Head of caudate nucleus (tissue), 42 donors: ENCODE results near the gene LYPLA2.
"Not testable (repeated sequence)": the region's sequence is repeated elsewhere in the genome, so short reads cannot be mapped to it uniquely, and the experiment has no call there.

Experiments
- DNase-seq, 42 donors: peaks; one replicate each; pipeline versions ENCODE4 v3.0.0 to v3.0.0-alpha.2; 2020 to 2021; ENCODE audit warnings: mixed read lengths in 7 of 42
- intact Hi-C: fragments of 100-400 bp; cut with DNase I; formaldehyde crosslinking; loops from one replicate; pipeline ENCODE4 v1.15.0; 2022

LYPLA2 gene

DNA sequence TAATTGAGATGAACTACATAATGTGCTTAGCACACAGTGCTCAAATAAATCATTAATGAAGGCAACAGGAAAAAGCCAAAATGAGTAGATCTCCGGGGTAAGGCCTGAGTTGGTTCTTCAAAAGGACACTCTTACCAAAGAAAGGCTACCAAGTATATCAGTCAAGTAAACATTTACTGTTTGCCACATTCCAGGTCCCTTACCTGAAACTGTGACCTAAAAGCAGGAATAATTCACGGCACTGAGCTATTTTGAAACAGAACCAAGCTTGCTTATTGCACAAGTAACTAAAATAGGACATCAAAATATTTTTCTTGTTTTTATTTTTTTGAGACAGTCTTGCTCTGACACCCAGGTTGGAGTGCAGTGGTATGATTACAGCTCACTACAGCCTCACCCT lies 14.7 kb upstream of the LYPLA2 start:
- no peak for DNase-seq
- intact Hi-C loops: loop anchor here (10.0 kb wide), 1 partner anchor 89 kb away; the partner anchor contains the start of gene FUCA1

DNA sequence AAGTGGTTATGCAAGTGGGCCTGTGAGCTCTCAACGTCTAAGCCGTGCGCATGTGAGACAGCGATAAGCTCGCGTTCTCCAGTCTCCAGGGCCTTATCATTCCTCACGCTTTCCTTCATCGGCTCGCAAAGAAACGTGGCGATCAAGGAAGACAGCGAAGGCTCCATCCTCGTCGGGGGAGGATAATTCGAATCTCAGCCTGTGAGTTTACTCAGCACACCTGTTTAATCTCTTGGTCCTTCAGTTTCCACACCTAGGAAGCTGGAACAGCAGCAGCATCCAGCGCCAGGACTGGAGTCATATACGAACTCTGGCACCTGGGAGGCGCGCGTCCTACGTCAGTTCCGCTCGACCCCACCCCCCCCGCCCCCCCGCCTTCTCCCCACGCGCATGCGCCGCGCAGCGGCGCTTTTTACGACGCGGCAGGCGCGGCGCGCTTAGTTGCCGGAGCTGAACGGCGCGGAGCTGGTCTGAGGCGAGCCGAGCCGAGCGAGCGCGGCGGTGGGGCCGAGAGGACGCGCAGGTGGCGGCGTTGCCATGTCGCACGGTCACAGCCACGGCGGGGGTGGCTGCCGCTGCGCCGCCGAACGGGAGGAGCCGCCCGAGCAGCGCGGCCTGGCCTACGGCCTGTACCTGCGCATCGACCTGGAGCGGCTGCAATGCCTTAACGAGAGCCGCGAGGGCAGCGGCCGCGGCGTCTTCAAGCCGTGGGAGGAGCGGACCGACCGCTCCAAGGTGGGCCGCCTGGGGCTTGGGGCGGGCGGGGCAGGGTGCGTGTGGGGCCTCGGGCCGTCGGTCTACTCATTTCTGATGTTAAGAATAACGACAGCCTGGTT lies 12.7 kb upstream of the LYPLA2 start, which contains the start of gene PITHD1:
PITHD1 (plus strand) TSS at position 440 of the 836 bp plus-strand sequence; CDS start at position 538, 98 bp downstream.
- peak; percentile 62 to 90 (median 78) for DNase-seq
- intact Hi-C loops: loop anchor here (10.0 kb wide), 1 partner anchor 87 kb away; the partner anchor contains the start of gene FUCA1

DNA sequence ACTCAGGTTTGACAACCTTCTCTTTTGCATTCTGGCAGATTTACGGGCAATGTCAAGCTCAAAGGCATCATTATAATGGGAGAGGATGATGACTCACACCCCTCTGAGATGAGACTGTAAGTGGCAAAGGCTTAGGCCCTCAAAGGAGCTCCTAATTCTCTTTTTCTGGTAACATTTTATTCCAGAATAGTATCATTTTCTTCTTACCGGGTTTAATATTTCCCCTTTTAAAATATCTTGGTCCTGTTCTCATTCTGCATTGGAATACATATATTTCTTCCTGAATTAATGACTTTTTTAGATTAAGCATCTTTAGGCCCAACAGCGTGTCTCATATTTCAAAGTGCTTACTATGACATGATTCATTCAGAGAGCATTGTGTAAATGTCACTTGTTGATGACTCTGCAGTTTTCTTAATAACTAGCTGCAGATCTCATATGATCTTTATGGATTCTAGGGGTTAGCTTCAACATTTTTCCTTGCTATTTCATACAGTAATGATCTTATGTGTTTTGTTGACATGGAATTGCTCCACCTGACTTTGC lies 11.0 kb upstream of the LYPLA2 start:
- no peak for DNase-seq
- intact Hi-C loops: loop anchor here (10.0 kb wide), 1 partner anchor 85 kb away; the partner anchor contains the start of gene FUCA1

DNA sequence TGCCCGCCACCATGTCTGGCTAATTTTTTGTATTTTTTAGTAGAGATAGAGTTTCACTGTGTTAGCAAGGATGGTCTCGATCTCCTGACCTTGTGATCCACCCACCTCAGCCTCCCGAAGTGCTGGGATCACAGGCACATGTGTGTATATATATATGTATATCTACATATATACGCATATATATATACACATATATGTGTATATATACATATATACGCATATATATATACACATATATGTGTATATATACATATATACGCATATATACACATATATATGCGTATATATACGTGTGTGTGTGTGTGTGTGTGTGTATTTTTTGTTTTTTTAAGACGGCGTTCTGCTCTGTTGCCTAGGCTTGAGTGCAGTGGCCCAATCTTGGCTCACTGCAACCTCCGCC lies 7.8 kb upstream of the LYPLA2 start:
- DNase-seq, intact Hi-C loops: not testable (repeated sequence)

DNA sequence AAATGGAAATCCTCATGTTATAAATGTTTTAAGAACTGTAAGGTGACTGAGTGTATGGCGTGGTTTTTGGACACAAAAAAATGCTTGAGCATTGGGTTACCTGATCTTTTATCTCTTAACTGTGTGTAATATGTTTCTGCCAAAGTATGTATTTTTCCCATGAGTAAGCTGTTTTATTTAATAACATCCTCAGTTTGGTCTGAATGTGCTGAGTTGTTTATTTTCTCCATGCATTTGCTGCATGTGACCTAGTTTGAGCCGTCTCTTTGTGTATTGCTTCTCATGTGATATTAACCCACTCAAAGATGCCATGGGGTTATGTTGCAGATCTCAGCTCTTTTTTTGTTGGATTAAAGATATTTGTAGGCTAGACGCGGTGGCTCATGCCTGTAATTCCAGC lies 6.1 kb upstream of the LYPLA2 start:
- intact Hi-C loops: no loop called here
- DNase-seq: no peak

DNA sequence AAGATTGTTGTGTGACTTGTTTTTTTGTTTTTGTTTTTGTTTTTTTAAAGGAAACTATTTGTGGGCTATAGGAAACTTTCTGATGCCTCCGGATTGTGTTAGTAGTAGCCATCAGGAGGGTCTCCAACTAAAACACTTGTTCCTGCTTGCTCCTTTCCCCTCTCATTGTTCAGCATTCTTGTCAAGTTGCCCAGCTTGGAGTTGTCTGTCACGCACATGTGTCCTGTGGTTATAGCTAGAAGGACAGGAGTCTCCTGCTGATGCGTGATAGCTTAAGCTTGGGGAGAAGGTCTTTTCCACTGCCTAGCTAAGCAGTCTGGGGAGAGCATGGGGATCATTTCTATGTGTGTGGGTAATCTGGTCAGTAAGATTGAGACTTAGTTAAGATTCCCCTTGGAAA lies 3.2 kb upstream of the LYPLA2 start:
- intact Hi-C loops: no loop called here
- DNase-seq: no peak

DNA sequence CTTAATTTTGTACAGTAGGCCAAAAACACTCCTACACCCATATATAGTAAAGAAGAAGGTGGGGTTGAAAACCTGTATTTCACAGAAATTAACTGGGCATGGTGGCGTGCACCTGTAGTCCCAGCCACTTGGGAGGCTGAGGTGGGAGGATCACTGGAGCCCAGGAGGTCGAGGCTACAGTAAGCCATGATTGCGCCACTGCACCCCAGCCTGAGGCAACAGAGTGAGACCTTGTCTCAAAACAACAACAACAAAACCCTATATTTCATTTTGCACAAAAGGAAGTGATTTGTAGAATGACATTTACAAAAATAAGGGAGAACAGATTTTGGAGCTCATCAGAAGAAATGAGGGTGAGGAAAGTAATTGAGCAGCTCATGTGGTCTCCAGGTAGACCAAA lies 2.2 kb upstream of the LYPLA2 start:
- intact Hi-C loops: no loop called here
- DNase-seq: no peak

DNA sequence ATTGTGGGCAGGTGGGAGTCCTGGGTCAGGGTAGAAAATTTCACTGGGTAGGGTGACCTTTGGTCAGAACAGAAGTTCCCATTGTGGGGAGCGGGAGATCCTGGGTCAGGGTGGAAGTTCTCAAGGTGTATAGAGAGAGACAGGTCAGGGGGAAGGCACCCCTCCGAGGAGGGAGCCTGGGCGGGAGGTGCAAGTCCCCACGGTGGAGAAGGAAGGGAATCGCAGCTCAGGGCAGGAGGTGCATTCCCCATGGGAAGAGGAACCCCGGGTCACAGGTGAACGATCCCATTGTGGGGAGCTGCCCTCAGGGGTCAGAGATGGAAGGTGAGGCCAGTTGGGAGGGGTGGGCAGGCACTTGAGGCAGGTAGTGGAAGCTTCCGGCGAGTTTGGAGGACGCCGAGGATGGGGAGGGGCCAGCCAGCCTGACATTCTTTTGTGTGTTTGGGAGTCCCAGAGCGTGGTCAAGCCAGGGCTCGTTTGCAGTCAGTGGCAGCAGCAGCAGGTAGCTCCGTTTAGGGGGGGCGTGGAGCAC lies 637 bp downstream of the LYPLA2 start:
- intact Hi-C loops: no loop called here
- peak in 1 of 42 donors; percentile 28 for DNase-seq

DNA sequence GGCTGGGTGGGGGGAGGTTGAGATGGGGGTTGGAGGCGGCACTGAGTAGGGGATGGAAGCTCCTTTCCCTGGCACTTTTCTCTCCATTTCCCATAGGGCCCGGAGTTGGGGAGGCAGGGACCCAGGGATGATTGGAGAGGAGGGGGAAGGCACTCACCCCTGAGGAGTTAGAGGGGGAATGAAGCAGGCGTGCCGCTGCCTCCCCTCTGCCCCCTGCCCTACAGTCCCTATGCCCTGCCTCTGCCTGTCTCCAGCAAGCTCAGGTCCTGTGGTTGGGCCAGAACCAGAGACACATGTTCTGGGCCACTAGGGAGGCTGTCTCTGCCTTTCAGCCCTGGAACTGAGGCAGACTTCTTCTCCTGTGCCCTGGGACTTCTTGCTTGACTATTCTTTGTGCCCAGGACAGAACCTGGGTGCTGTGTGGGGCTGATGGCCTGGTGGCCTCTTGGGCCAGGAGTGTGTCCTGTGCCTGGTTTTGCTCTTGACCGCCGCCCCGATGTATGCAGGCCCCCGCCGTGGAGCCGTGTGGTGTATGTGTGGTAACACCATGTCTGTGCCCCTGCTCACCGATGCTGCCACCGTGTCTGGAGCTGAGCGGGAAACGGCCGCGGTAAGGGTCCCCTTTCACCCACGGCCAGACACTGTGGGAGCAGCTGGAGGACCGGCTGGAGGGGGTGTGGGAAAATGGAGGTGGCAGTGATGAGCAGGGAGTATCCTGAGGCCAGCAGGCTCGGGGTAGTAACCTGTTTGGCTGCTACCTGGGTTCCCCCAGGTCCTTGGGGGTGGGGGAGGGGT lies 1.4 kb downstream of the LYPLA2 start:
- peak in 1 of 42 donors; percentile 16 for DNase-seq
- intact Hi-C loops: no loop called here

DNA sequence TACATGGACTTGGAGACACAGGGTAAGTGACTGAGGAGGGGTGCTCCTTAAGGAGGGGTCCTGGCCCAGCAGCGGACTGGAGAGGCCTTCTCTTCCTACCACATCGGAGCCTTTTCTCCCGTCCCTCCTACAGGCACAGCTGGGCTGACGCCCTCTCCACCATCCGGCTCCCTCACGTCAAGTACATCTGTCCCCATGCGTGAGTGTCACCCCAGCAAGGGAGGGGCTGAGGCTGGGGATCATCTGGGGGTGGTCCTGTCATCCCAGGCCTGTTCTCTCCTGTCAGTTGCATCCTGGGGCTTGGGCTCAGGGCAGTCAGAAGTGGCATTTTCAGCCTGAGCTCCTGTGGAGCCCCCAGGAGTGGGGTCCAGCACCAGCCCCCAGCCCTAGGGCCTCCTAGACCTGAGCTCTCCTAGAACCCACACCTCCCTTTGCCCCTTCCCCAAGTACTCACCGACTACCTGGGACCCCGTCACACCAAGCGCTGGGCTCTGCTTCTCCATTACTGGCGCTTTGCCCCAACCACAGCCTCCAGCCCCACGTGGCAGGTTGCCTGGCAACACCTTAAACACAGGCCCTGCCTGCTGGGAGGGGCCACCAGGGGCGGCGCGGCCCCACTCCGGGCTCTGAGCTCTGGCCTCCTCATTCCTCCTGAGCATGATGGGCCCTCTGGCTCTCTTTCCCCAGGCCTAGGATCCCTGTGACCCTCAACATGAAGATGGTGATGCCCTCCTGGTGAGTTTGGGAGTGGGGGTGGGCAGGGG lies 2.3 kb downstream of the LYPLA2 start:
- DNase-seq: peak; percentile 57 to 94 (median 83)

DNA sequence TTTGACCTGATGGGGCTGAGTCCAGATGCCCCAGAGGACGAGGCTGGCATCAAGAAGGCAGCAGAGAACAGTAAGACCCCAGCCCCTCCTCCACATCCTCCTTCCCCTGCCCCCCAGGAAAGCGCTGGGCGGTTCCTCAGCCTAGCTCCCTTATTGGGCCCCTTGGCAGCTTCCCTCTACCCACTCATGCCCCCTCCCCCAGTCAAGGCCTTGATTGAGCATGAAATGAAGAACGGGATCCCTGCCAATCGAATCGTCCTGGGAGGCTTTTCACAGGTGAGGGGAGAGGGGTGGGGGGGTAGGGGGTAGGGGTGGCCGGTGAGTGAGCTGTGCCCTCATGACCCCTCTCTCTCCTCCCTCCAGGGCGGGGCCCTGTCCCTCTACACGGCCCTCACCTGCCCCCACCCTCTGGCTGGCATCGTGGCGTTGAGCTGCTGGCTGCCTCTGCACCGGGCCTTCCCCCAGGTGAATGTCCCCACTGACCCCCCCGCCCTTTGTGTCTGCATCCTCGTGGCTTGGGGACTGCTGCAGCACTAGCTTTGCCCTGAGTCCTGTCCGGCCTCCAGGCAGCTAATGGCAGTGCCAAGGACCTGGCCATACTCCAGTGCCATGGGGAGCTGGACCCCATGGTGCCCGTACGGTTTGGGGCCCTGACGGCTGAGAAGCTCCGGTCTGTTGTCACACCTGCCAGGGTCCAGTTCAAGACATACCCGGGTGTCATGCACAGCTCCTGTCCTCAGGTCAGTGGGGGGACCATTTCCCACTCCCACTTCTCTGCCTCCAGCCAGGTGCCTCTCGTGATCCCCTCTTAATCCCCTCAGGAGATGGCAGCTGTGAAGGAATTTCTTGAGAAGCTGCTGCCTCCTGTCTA lies 3.2 kb downstream of the LYPLA2 start:
- intact Hi-C loops: no loop called here
- DNase-seq: peak in 13 of 42 donors; percentile 22 to 74 (median 47)

More for the DNA sequence above, 2.3 kb downstream of the LYPLA2 start:
- intact Hi-C loops: no loop called here

DNA sequence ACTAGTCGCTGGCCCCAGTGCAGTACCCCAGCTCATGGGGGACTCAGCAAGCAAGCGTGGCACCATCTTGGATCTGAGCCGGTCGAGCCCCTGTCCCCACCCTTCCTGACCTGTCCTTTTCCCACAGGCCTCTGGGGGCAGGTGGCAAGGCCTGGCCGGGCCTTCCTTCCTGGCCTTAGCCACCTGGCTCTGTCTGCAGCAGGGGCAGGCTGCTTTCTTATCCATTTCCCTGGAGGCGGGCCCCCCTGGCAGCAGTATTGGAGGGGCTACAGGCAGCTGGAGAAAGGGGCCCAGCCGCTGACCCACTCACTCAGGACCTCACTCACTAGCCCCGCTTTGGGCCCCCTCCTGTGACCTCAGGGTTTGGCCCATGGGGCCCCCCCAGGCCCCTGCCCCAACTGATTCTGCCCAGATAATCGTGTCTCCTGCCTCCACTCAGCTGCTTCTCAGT lies 3.8 kb downstream of the LYPLA2 start:
- intact Hi-C loops, DNase-seq: not testable (repeated sequence)

DNA sequence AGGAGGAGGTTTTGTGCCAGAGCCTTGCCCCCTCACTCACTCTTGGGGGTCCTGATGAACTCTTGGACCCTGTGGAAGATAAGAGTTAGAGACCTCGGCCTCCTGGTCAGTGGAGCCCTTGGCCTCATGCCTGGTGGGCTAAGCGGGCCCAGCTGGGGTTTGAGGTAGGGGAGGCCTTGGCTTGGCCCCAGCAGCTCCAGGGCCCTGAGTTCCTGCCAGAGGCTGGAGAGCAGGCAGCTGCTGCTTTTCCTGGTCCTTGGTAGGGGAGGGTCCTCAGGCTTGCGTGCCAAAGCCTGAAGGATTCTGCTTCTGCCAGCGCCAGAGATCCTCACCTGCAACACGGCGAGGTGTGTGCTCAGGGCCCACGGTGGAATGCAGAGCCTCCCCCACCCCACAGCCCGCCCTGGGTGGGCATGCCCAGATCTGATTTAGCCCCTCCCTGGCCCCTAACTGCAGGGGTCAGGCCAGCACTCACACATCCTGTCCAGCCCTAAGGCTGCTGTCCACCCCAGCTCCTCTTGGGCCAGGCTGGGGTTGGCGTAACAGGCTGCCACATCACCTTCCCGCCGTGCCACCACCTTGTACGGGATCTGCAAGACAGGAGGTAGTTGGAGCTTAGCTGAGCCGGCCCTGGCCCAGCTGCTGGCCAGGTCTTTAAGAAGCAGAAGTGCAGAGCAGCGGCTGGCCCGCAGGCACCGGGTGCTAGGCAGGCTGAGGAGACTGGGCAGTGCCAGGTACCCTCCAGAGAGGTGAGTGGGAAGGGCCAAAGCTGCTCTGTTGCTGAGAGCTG lies 4.9 kb downstream of the LYPLA2 start:
- intact Hi-C loops: no loop called here
- no peak for DNase-seq

DNA sequence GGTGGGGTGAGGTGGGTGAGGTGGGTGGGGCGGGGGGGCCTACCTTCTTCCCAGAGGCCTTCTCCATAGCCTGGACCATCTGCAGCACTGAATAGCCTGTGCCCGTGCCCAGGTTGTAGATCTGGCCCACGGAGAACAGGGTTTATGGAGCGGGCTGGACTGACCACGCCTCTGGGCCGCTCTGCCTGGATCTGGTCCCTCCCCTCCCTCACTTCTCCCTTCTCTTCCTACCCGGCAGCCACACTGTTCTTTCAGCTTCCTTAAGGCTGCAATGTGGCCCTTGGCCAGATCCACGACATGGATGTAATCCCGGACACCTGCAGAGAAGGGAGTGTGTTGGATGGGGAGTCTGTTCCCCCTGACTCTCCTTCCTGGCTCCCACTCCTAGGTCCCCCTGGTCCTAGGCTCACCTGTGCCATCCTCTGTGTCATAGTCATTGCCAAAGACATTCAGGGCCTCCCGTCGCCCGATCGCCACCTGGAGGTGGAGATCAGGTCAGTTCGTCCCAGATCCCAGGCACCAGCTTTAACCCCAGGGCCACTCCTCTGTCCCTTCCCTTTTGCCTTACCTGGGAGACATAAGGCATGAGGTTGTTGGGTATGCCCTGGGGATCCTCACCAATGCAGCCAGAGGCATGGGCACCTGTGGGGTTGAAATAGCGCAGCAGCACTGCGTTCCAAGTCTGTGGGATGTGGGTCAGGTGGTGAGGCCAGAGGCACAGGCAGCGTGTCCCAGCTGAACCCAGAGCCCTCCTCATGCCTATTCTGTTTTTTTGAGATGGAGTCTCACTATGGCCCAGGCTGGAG lies 5.7 kb downstream of the LYPLA2 start:
- DNase-seq: no peak
- intact Hi-C loops: no loop called here

DNA sequence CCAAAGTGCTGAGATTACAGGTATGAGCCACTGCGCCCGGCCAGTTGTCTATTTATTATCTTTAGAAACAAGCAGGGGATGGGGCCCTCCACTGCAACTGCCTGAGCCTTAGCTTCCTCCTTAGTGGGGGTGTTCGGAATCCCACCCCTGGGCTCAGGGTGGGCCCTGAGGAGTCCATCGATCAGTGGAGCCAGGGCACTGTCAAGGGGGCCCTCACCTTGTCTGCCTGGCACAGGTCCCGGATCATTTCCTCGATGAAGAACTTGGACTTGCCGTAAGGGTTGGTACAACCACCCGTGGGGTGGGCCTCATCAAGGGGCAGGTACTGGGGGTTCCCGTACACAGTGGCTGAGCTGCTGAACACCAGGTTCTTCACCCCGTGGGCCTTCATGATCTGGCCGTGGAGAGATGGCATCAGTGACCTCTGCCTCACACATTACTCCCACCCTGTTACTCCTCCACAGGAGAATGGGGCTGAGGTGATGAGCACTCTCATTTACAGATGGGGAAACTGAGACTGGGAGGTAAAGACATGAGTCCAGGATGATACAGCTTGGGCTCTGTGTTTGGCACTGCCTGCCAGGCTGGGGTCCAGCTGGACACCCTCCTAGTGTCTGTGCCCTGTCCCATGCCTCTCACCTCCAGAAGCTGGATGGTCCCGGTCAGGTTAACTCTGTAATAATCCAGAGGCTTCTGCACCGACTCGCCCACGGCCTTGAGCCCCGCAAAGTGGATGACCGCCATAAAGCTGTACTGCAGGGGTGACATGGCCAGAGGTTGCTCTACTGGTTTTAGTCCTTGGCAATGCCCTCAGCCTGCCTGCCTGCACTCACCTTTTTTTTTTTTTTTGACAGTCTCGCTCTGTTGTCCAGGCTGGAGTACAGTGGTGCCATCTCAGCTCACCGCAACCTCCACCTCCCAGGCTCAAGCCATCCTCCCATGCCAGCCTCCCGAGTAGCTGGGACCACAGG lies 6.8 kb downstream of the LYPLA2 start:
- intact Hi-C loops: no loop called here
- DNase-seq: no peak
